Fibroblast of peridontal ligament (primary cell): ENCODE data around the gene SDC1.

ENCODE experiments used
- DNase-seq: peaks from one replicate; pipeline ENCODE4 v3.0.0-alpha.2; 2010; ENCODE audit errors: extremely low read depth

SDC1 gene

DNA sequence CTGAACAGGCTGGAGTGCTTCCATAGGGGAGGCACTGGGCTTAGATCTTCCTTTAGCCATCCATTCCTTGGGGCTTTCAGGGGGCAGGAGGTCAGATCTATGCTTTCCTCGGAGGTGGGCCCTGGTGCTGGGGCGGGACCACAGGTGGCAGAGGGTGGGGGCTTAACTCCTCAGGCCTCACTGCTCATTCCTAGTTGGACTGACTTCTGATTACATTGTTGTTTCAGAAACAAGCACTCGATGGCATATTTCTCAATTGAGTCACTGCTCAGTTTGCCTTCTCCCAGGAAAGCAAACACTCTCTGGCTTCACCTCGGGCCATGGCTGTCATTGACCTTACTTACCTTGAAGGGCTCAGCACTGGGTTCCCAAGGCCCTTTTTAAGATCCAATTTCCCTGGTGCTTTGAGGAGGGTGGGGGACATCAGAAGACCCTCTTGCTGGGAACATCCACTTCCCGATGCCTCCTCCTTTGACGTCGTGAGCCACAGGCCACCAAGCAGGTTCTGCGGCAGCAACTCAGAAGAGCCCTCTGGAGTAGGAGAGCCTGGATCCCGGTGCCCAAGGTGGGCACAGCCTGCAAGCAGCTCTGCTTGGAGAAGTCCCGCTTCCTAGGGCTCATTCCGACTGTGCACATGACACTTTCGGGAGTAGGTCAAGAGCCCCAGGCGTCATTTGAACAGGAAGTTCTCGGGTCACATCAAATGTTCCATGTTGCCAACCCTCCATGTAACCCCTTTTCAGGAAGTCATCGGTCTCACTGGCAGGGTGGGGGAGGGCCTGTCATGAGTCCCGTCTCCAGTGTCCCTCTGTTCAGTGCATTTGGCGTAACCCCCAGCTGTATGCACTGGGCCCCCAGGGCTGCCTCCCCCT, 40.6 kb downstream of the SDC1 start:
- DNase-seq: peak; percentile 58

- no peak for DNase-seq
Observed at GRCh38 chr2:20183373-20183772, 41.6 kb downstream of the SDC1 start.

- peak; percentile 22 for DNase-seq
Observed at GRCh38 chr2:20182241-20182931, 42.5 kb downstream of the SDC1 start.

DNA sequence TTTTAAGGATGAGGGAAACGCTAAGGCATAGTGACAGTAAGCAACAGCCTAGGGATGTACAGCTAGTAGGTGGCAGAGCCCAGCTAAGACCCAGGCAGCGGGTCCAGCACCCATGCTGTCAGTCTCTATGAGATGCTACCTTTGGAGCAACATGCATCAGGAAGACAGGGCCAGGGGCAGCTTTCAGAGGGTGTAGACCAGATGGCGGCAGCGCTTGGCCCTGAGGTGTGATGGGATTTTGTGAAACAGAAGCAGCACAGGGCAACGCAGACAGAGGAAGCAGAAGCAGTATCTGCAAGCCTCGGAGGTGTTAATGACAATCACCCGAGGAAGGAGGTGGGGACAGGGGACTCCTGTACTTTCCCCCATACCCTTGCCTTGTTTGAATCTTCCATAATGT, 43.2 kb downstream of the SDC1 start:
- no peak for DNase-seq

- no peak for DNase-seq
Observed at GRCh38 chr2:20180676-20181648, 44.0 kb downstream of the SDC1 start.

GRCh38 chr2:20179755-20180594, 45.0 kb downstream of the SDC1 start:
- DNase-seq: no peak

DNA sequence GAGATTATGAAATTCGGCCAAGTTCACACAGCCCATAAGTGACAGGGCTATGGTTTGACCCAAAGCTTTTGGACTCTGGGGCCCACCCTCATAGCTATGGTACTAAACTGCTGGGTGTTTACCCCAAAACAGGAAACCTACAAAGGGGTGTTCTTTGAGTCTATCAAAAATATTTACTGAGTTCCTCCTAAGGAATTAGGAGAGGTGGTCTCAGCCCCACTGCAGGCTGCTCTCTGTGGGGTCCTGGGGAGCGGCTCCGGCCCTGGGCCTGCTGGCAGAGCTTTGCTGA, 45.5 kb downstream of the SDC1 start:
- DNase-seq: no peak

DNA sequence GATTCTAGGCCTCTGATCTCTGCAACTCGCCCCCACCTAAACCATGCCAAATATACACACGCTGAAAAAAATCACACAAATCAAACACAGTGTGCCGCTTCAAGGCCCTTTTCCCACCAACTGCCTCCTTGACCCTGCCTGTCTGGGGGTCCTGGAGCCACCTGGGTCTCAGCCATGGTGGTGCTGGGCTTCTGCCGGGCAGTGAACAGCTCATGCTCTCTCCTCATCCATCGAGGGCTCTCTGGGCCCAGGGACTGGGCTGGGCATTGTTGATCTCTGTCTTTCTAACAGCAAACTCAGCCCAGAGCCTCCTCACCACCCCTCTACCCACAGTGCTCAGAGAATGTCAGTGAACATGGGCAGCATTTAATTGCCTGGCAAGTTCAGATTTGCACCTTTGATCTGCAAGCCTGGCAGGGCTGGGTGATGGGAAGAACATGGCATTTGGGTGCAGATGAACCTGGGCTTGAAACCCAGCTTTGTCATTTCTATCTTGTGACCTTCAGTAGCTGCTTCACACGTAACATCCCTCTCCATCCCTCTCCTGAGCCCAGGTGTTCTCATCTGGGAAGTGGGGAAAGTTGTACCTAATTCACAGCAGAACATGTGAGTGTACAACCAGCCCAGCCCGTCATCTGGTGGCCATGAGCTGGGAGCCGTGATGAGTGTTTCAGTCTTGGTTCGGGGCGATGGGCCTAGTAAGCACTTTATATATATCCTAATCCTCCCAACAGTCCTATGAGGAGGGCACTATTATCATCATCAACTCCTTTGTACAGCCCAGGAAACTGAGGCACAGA, 46.1 kb downstream of the SDC1 start:
- no peak for DNase-seq

DNA sequence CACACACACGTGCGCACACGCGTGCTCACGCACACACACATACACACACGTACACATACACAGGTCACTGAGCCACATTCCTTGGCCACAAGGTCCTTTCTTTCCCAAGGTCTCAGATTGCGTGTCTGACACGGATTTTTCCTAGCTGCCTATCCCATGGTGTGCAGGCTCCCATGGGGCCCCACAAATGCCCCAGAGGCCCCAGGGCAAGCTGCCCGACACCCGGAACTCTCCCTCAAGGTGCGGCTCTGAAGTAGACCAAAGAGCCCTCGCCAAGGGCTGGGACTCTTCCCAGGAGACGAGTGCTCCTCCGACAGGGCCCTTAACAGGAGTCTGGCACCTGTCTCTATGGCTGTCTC, 46.7 kb downstream of the SDC1 start:
- DNase-seq: no peak

GRCh38 chr2:20177556-20178248, 47.2 kb downstream of the SDC1 start:
- DNase-seq: no peak

DNA sequence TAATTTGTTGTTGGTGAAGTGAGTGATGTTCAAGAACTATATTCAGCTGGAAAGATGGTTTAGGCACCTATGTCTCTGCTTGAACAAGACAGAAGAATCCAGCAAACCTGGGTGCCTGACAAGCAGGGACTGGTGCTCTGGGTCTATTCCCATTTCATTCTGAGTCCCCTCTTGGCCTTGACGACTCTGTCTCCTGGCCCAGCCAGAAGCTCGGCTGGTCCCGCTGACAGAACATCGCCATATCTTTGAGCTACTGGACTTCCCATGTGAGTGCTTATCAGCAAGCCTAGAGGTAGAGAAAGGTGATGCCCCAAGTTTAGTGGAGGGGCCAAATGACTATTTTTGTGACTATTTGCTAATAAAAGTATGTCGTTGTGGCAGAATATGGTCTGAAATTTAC, 48.2 kb downstream of the SDC1 start:
- no peak for DNase-seq

GRCh38 chr2:20175931-20176330, 49.0 kb downstream of the SDC1 start:
- DNase-seq: no peak

DNA sequence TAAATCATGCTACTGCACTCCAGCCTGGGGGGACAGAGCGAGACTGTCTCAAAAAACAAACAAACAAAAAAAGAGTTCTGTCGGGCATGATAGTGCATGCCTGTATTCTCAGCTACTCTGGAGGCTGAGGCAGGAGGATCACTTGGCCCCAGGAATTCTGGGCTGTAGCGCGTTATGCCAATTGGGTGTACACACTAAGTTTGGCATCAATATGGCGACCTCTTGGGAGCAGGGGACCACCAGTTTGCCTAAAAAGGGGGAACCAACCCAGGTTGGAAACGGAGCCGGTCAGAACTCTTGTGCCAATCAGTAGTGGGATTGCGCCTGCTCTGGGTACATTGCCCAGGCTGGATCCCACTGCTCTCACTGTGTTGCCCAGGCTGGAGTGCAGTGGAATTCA, 49.7 kb downstream of the SDC1 start:
- DNase-seq: no peak

- DNase-seq: no peak
Observed at GRCh38 chr2:20174410-20174809, 50.5 kb downstream of the SDC1 start.

DNA sequence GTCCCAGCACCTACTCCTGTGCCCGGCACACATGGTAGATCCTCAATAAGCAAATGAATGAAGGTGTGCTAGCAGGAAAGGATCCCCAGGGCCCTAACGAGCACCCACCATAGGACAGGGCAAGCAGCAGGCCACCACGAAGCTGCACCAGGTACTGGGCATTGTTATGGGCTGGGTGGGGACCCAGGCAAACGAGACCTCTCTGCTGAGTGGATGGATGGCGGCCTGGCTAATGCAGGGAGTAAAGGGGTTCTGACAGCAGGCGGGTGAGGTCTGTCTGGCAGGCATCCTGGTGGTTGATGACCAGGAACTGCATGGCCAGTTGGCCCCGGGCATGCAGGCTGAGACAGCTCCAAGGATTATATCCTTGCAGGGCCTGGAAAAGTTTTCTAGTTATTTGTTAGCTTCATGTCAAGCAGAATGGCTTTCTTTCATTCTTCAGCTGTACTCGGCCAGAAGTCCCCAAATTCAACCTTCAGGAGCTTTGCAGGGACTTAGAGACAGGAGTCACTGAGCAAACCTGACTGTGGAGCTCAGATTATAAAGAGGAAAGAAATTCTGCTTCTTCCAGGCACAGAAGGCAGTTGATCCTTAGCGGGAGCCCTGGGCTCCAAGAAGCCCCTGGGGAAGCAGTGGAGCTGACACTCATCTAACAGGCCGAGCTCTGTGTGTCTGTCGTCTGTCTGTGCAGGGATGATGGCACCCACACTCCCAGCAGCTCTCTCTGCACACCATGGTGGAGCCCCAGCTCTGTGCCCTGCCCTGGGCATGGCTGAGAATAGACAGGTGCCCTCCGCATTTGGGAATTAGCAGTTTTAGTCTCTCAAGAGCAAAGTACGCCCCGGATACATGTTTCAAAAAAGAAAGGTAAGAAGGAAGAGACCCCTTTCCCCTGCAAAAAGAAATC, 51.2 kb downstream of the SDC1 start:
- no peak for DNase-seq

DNA sequence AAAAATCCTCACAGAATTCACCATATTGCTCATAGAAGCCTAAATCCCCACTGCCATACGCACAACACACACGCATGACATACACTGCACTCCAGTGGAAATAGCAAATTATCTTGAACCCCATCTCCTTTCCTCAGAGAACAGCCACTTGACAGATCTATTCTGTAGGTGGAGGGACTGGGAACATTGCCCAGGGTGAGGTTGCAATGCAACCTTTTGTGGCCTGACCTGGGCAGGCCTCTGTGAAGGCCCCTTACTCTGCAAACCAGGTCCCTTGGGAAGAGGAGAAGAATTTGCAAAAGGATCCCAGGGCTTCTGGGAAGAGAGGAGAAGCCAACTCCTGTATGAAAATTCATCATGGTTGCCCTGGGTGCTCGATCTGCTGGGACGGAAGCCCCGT, 51.9 kb downstream of the SDC1 start:
- DNase-seq: no peak

DNA sequence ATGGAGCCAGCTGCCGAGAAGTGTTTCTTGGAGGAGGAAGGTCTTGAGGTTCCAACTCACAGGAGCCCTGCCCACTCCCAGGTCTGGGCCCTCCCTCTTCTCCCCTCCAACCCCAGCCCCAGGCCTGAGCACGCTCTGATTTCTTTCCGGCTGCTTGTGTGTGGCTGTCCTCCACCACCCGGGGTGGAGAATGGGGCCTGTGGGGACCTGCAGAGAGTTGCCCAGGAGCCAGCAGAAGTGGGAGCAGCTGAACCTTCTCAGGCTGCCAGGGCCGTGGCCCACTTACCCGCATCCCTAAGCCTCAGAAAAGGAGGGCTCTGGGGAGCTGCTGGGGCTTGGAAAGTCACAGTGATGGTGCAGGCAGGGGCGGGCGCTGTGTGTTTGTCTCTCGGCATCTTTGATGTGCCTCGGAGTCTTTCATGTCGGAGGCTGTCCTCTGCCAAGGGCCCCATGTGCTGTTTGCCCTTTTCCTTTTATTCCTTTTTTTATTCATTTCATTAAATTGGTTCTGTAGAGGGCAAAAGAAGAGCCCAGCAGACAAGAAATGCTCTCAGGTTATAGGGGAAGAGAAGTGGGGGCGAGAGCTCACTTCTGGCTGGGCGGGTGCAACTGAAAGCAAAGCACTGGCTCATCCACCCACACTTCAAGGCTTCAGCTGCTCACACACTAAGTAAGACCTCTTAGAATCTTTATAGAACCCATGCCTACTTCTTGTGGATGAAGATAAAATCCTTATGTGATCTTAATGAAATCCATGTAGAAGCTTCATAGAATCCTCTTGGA, 52.5 kb downstream of the SDC1 start:
- DNase-seq: no peak

GRCh38 chr2:20171445-20171977, 53.4 kb downstream of the SDC1 start:
- no peak for DNase-seq
